ENCODE data around the gene CCDC8.

DNA sequence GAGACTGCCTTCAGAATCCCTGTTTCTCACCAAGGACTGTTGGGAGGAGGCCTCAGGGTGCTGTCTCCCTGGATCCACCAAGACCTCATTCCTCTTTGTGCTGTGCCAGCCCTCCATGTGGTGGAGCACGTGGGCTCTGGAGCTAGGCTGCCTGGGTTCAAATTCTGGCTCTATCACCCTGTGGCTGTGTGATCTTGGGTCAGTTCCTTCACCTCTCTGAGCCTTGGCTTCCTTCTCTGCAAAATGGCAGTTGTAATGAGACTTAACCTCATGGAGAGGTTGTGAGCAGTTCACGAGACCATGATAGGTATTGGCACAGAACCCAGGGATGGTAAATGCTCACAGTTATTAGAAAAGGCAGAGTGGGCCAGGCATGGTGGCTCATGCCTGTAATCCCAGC is 9.0 kb upstream of the CCDC8 start:
- TF ChIP-seq POLR2A (IDR thresholded peaks at IDR 0.05) (no peak), EP300 (IDR thresholded peaks at IDR 0.05) (no peak)
- TF ChIP-seq, protein P1, sequence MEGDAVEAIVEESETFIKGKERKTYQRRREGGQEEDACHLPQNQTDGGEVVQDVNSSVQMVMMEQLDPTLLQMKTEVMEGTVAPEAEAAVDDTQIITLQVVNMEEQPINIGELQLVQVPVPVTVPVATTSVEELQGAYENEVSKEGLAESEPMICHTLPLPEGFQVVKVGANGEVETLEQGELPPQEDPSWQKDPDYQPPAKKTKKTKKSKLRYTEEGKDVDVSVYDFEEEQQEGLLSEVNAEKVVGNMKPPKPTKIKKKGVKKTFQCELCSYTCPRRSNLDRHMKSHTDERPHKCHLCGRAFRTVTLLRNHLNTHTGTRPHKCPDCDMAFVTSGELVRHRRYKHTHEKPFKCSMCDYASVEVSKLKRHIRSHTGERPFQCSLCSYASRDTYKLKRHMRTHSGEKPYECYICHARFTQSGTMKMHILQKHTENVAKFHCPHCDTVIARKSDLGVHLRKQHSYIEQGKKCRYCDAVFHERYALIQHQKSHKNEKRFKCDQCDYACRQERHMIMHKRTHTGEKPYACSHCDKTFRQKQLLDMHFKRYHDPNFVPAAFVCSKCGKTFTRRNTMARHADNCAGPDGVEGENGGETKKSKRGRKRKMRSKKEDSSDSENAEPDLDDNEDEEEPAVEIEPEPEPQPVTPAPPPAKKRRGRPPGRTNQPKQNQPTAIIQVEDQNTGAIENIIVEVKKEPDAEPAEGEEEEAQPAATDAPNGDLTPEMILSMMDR (IDR thresholded peaks at IDR 0.05) = no peak

Data from tibial nerve (tissue), 4 donors.